GM18508 (cell line): ENCODE results near the gene ZNF281.
"Not testable (repeated sequence)": the region's sequence is repeated elsewhere in the genome, so short reads cannot be mapped to it uniquely, and the experiment has no call there.

Experiments used
- ATAC-seq: cut with Tn5 transposase; IDR thresholded peaks from one replicate; pipeline ENCODE4 v1.9.1; 2021; ENCODE audit warnings: moderate number of reproducible peaks; ENCODE audit not compliant: insufficient read depth, unreplicated experiment

ZNF281 gene

GRCh38 chr1:200409761-200410565 lies at the start of gene ZNF281:
ZNF281 (minus strand) TSS chr1:200410036; CDS start chr1:200409705, 331 bp downstream.
- peak; percentile 72 for ATAC-seq

GRCh38 chr1:200458780-200459179 lies 48.9 kb upstream of the ZNF281 start:
- no peak for ATAC-seq

GRCh38 chr1:200457810-200458209 lies 48.0 kb upstream of the ZNF281 start:
- ATAC-seq, result no peak

- ATAC-seq, result no peak
These were observed 44.6 kb upstream of the ZNF281 start for GRCh38 chr1:200454425-200454824.

GRCh38 chr1:200453553-200453905 lies 43.7 kb upstream of the ZNF281 start:
- ATAC-seq, result no peak

- no peak for ATAC-seq
These were observed 43.2 kb upstream of the ZNF281 start for GRCh38 chr1:200452850-200453552.

GRCh38 chr1:200448034-200448762 lies 38.4 kb upstream of the ZNF281 start:
- ATAC-seq, result peak; percentile 89

GRCh38 chr1:200445213-200445612 lies 35.4 kb upstream of the ZNF281 start:
- no peak for ATAC-seq

- no peak for ATAC-seq
These were observed 34.6 kb upstream of the ZNF281 start for GRCh38 chr1:200444478-200444877.

GRCh38 chr1:200443860-200444259 lies 34.0 kb upstream of the ZNF281 start:
- no peak for ATAC-seq

GRCh38 chr1:200442537-200443156 lies 32.8 kb upstream of the ZNF281 start:
- no peak for ATAC-seq

- no peak for ATAC-seq
These were observed 32.2 kb upstream of the ZNF281 start for GRCh38 chr1:200442023-200442422.

GRCh38 chr1:200438911-200439310 lies 29.1 kb upstream of the ZNF281 start:
- ATAC-seq, result no peak

- not testable (repeated sequence) for ATAC-seq
These were observed 28.6 kb upstream of the ZNF281 start for GRCh38 chr1:200438413-200438812.

GRCh38 chr1:200437556-200438203 lies 27.8 kb upstream of the ZNF281 start:
- no peak for ATAC-seq

GRCh38 chr1:200437088-200437487 lies 27.3 kb upstream of the ZNF281 start:
- ATAC-seq, result no peak

GRCh38 chr1:200436436-200436835 lies 26.6 kb upstream of the ZNF281 start:
- ATAC-seq, result no peak

GRCh38 chr1:200435200-200435780 lies 25.5 kb upstream of the ZNF281 start:
- ATAC-seq, result no peak

GRCh38 chr1:200433586-200433985 lies 23.8 kb upstream of the ZNF281 start:
- no peak for ATAC-seq

GRCh38 chr1:200432586-200432985 lies 22.8 kb upstream of the ZNF281 start:
- no peak for ATAC-seq
